Measurements from ENCODE around the gene SLC7A1. TPM values are rescaled to one million over a fixed set of nuclear protein-coding genes. Genes with fewer than 3 reads are reported as not detected.

Gene SLC7A1
- total RNA-seq, 1 experiment from 2014 or later, result 27.3 TPM

GRCh38 chr13:29487466-29488454 lies 107.7 kb downstream of the SLC7A1 start:
- H3K27ac ChIP-seq, result no peak overlapping the region
- H3K9me3 ChIP-seq (replicated peaks), result no peaks in the 10 kb centered on the region
- H3K4me3 ChIP-seq, result no peak overlapping the region
- no peak for DNase-seq (ENCODE audit: low read depth in 1 of 2, low spot score in 2 of 2)
- no peaks in the 10 kb centered on the region for H3K36me3 ChIP-seq
- no peaks in the 10 kb centered on the region for H3K27me3 ChIP-seq (replicated peaks)
- H3K4me1 ChIP-seq (replicated peaks), result no peaks in the 10 kb centered on the region

- no peak overlapping the region for H3K4me3 ChIP-seq
- no peak for DNase-seq (ENCODE audit: low read depth in 1 of 2, low spot score in 2 of 2)
- H3K27ac ChIP-seq, result no peak overlapping the region
- H3K36me3 ChIP-seq, result no peaks in the 10 kb centered on the region
- H3K9me3 ChIP-seq (replicated peaks), result no peaks in the 10 kb centered on the region
- H3K27me3 ChIP-seq (replicated peaks), result no peaks in the 10 kb centered on the region
- no peaks in the 10 kb centered on the region for H3K4me1 ChIP-seq (replicated peaks)
Measured at GRCh38 chr13:29486551-29486950, 108.9 kb downstream of the SLC7A1 start.

GRCh38 chr13:29484796-29485195 lies 110.7 kb downstream of the SLC7A1 start:
- Histone ChIP-seq H3K9me3 (replicated peaks) (no peaks in the 10 kb centered on the region), H3K27ac (no peak overlapping the region), H3K36me3 (no peaks in the 10 kb centered on the region), H3K27me3 (replicated peaks) (no peaks in the 10 kb centered on the region), H3K4me3 (no peak overlapping the region), H3K4me1 (replicated peaks) (no peaks in the 10 kb centered on the region)
- no peak for DNase-seq (ENCODE audit: low read depth in 1 of 2, low spot score in 2 of 2)

- Histone ChIP-seq H3K27ac (no peak overlapping the region), H3K4me3 (no peak overlapping the region), H3K9me3 (replicated peaks) (no peaks in the 10 kb centered on the region), H3K27me3 (replicated peaks) (no peaks in the 10 kb centered on the region), H3K36me3 (no peaks in the 10 kb centered on the region), H3K4me1 (replicated peaks) (no peaks in the 10 kb centered on the region)
- DNase-seq (ENCODE audit: low read depth in 1 of 2, low spot score in 2 of 2), result no peak
Measured at GRCh38 chr13:29484236-29484635, 111.3 kb downstream of the SLC7A1 start.

GRCh38 chr13:29483623-29484022 lies 111.9 kb downstream of the SLC7A1 start:
- H3K27me3 ChIP-seq (replicated peaks), result no peaks in the 10 kb centered on the region
- no peak for DNase-seq (ENCODE audit: low read depth in 1 of 2, low spot score in 2 of 2)
- H3K27ac ChIP-seq, result no peak overlapping the region
- no peak overlapping the region for H3K4me3 ChIP-seq
- H3K36me3 ChIP-seq, result no peaks in the 10 kb centered on the region
- no peaks in the 10 kb centered on the region for H3K4me1 ChIP-seq (replicated peaks)
- no peaks in the 10 kb centered on the region for H3K9me3 ChIP-seq (replicated peaks)

GRCh38 chr13:29483211-29483610 lies 112.3 kb downstream of the SLC7A1 start:
- H3K27me3 ChIP-seq (replicated peaks), result no peaks in the 10 kb centered on the region

GRCh38 chr13:29482504-29482903 lies 113.0 kb downstream of the SLC7A1 start:
- DNase-seq (ENCODE audit: low read depth in 1 of 2, low spot score in 2 of 2), result no peak
- Histone ChIP-seq H3K4me3 (no peak overlapping the region), H3K9me3 (replicated peaks) (no peaks in the 10 kb centered on the region), H3K36me3 (no peaks in the 10 kb centered on the region), H3K27ac (no peak overlapping the region), H3K4me1 (replicated peaks) (no peaks in the 10 kb centered on the region), H3K27me3 (replicated peaks) (no peaks in the 10 kb centered on the region)

More at GRCh38 chr13:29483211-29483610, 112.3 kb downstream of the SLC7A1 start:
- Histone ChIP-seq H3K9me3 (replicated peaks) (no peaks in the 10 kb centered on the region), H3K27ac (no peak overlapping the region), H3K36me3 (no peaks in the 10 kb centered on the region), H3K4me3 (no peak overlapping the region), H3K4me1 (replicated peaks) (no peaks in the 10 kb centered on the region)
- DNase-seq (ENCODE audit: low read depth in 1 of 2, low spot score in 2 of 2), result no peak

GRCh38 chr13:29481603-29482002 lies 113.9 kb downstream of the SLC7A1 start:
- no peaks in the 10 kb centered on the region for H3K9me3 ChIP-seq (replicated peaks)
- H3K4me3 ChIP-seq, result no peak overlapping the region
- no peaks in the 10 kb centered on the region for H3K4me1 ChIP-seq (replicated peaks)
- no peaks in the 10 kb centered on the region for H3K27me3 ChIP-seq (replicated peaks)
- no peaks in the 10 kb centered on the region for H3K36me3 ChIP-seq
- no peak for DNase-seq (ENCODE audit: low read depth in 1 of 2, low spot score in 2 of 2)
- no peak overlapping the region for H3K27ac ChIP-seq

GRCh38 chr13:29480893-29481525 lies 114.5 kb downstream of the SLC7A1 start:
- Histone ChIP-seq H3K4me1 (replicated peaks) (no peaks in the 10 kb centered on the region), H3K4me3 (no peak overlapping the region), H3K27ac (no peak overlapping the region), H3K36me3 (no peaks in the 10 kb centered on the region), H3K9me3 (replicated peaks) (no peaks in the 10 kb centered on the region), H3K27me3 (replicated peaks) (no peaks in the 10 kb centered on the region)
- no peak for DNase-seq (ENCODE audit: low read depth in 1 of 2, low spot score in 2 of 2)

GRCh38 chr13:29479716-29480492 lies 115.6 kb downstream of the SLC7A1 start:
- no peak for DNase-seq (ENCODE audit: low read depth in 1 of 2, low spot score in 2 of 2)
- Histone ChIP-seq H3K27me3 (replicated peaks) (no peaks in the 10 kb centered on the region), H3K9me3 (replicated peaks) (no peaks in the 10 kb centered on the region), H3K4me1 (replicated peaks) (peaks cover 6% of the 10 kb centered on the region), H3K4me3 (no peak overlapping the region), H3K36me3 (no peaks in the 10 kb centered on the region), H3K27ac (no peak overlapping the region)

- Histone ChIP-seq H3K9me3 (replicated peaks) (no peaks in the 10 kb centered on the region), H3K4me3 (no peak overlapping the region), H3K4me1 (replicated peaks) (peaks cover 12% of the 10 kb centered on the region), H3K27me3 (replicated peaks) (no peaks in the 10 kb centered on the region), H3K27ac (no peak overlapping the region), H3K36me3 (no peaks in the 10 kb centered on the region)
- no peak for DNase-seq (ENCODE audit: low read depth in 1 of 2, low spot score in 2 of 2)
Measured at GRCh38 chr13:29476046-29476445, 119.4 kb downstream of the SLC7A1 start.

- Histone ChIP-seq H3K4me3 (no peak overlapping the region), H3K4me1 (replicated peaks) (peaks cover 12% of the 10 kb centered on the region), H3K36me3 (no peaks in the 10 kb centered on the region), H3K27ac (no peak overlapping the region), H3K9me3 (replicated peaks) (no peaks in the 10 kb centered on the region), H3K27me3 (replicated peaks) (no peaks in the 10 kb centered on the region)
- peak; percentile 64 to 81 for DNase-seq (ENCODE audit: low read depth in 1 of 2, low spot score in 2 of 2)
Measured at GRCh38 chr13:29474991-29475390, 120.5 kb downstream of the SLC7A1 start.

GRCh38 chr13:29473166-29473565 lies 122.3 kb downstream of the SLC7A1 start:
- Histone ChIP-seq H3K4me1 (replicated peaks) (peaks cover 12% of the 10 kb centered on the region), H3K27me3 (replicated peaks) (no peaks in the 10 kb centered on the region), H3K4me3 (no peak overlapping the region), H3K9me3 (replicated peaks) (no peaks in the 10 kb centered on the region), H3K27ac (no peak overlapping the region), H3K36me3 (no peaks in the 10 kb centered on the region)
- DNase-seq (ENCODE audit: low read depth in 1 of 2, low spot score in 2 of 2), result no peak
